Measurements from ENCODE around the gene SLC7A1. TPM values are rescaled to one million over a fixed set of nuclear protein-coding genes. Genes with fewer than 3 reads are reported as not detected.

The SLC7A1 gene
- total RNA-seq, 2 experiments from 2014 or later, result 11.3 to 12.3 TPM

- intact Hi-C loops (cut with DNase I, micrococcal nuclease), result no loop called here
- Histone ChIP-seq H3K27ac (ENCODE audit: low read depth in 1 of 2, low read length in 2 of 2) (no peak overlapping the region), H3K4me1 (ENCODE audit: insufficient read depth, low read length) (no peaks in the 10 kb centered on the region), H3K27me3 (ENCODE audit: control insufficient read depth in 1 of 2, insufficient read depth in 2 of 2, low read length in 2 of 2) (peaks cover 0 to 6% of the 10 kb centered on the region in 2 experiments), H3K4me3 (ENCODE audit: low read length) (no peak overlapping the region), H3K36me3 (ENCODE audit: insufficient read depth, low read length) (no peaks in the 10 kb centered on the region), H3K9me3 (ENCODE audit: control insufficient read depth in 1 of 2, insufficient read depth in 1 of 2, low read length in 2 of 2) (no peaks in the 10 kb centered on the region)
- TF ChIP-seq CTCF (IDR thresholded peaks at IDR 0.05), result no peak
- no peaks in the 10 kb centered on the region for H3K9me3 Mint-ChIP-seq
- H3K36me3 Mint-ChIP-seq (ENCODE audit: low read depth), result no peaks in the 10 kb centered on the region
- CTCF ChIA-PET, result no interaction called here
- no peak overlapping the region for H3K4me3 Mint-ChIP-seq
- DNase-seq (no peak), ATAC-seq (ENCODE audit: poor library complexity) (no peak)
- POLR2A ChIA-PET, result no interaction called here
- H3K27ac Mint-ChIP-seq, result no peak overlapping the region
- H3K4me1 Mint-ChIP-seq (ENCODE audit: low read depth), result no peaks in the 10 kb centered on the region
- H3K27me3 Mint-ChIP-seq, result peaks cover 22% of the 10 kb centered on the region
These were observed 113.9 kb downstream of the SLC7A1 start for GRCh38 chr13:29481603-29482002.

GRCh38 chr13:29480893-29481525, 114.5 kb downstream of the SLC7A1 start:
- Mint-ChIP-seq H3K27me3 (peaks cover 16% of the 10 kb centered on the region), H3K27ac (no peak overlapping the region), H3K4me1 (ENCODE audit: low read depth) (no peaks in the 10 kb centered on the region), H3K36me3 (ENCODE audit: low read depth) (no peaks in the 10 kb centered on the region), H3K4me3 (no peak overlapping the region), H3K9me3 (no peaks in the 10 kb centered on the region)
- ChIA-PET POLR2A (no interaction called here), CTCF (no interaction called here)
- TF ChIP-seq CTCF (IDR thresholded peaks at IDR 0.05), result no peak
- Histone ChIP-seq H3K27ac (ENCODE audit: low read depth in 1 of 2, low read length in 2 of 2) (no peak overlapping the region), H3K4me3 (ENCODE audit: low read length) (no peak overlapping the region), H3K9me3 (ENCODE audit: control insufficient read depth in 1 of 2, insufficient read depth in 1 of 2, low read length in 2 of 2) (no peaks in the 10 kb centered on the region), H3K27me3 (ENCODE audit: control insufficient read depth in 1 of 2, insufficient read depth in 2 of 2, low read length in 2 of 2) (peaks cover 0 to 6% of the 10 kb centered on the region in 2 experiments), H3K36me3 (ENCODE audit: insufficient read depth, low read length) (no peaks in the 10 kb centered on the region), H3K4me1 (ENCODE audit: insufficient read depth, low read length) (no peaks in the 10 kb centered on the region)
- ATAC-seq (ENCODE audit: poor library complexity), result no peak
- intact Hi-C loops (cut with DNase I, micrococcal nuclease), result no loop called here
- no peak for DNase-seq

GRCh38 chr13:29479716-29480492, 115.6 kb downstream of the SLC7A1 start:
- no peaks in the 10 kb centered on the region for H3K9me3 Mint-ChIP-seq
- no peak overlapping the region for H3K4me3 ChIP-seq (ENCODE audit: low read length)
- ChIA-PET POLR2A (no interaction called here), CTCF (no interaction called here)
- no peak overlapping the region for H3K27ac ChIP-seq (ENCODE audit: low read depth in 1 of 2, low read length in 2 of 2)
- no peaks in the 10 kb centered on the region for H3K4me1 Mint-ChIP-seq (ENCODE audit: low read depth)
- H3K36me3 Mint-ChIP-seq (ENCODE audit: low read depth), result no peaks in the 10 kb centered on the region
- intact Hi-C loops (cut with DNase I, micrococcal nuclease), result no loop called here
- no peaks in the 10 kb centered on the region for H3K4me1 ChIP-seq (ENCODE audit: insufficient read depth, low read length)
- DNase-seq, result no peak
- peaks cover 15% of the 10 kb centered on the region for H3K27me3 Mint-ChIP-seq
- no peaks in the 10 kb centered on the region for H3K36me3 ChIP-seq (ENCODE audit: insufficient read depth, low read length)
- ATAC-seq (ENCODE audit: poor library complexity), result no peak
- no peak overlapping the region for H3K27ac Mint-ChIP-seq
- H3K27me3 ChIP-seq (ENCODE audit: control insufficient read depth in 1 of 2, insufficient read depth in 2 of 2, low read length in 2 of 2), result peaks cover 0 to 6% of the 10 kb centered on the region in 2 experiments
- H3K4me3 Mint-ChIP-seq, result no peak overlapping the region
- no peaks in the 10 kb centered on the region for H3K9me3 ChIP-seq (ENCODE audit: control insufficient read depth in 1 of 2, insufficient read depth in 1 of 2, low read length in 2 of 2)
- TF ChIP-seq CTCF (IDR thresholded peaks at IDR 0.05), result no peak

Measured in CD4-positive, alpha-beta T cell (primary cell).